ENCODE results near the gene KCNG2.

GRCh38 chr18:79802298-79802697, 4.6 kb downstream of the KCNG2 start:
- TF ChIP-seq CTCF (conservative IDR thresholded peaks at IDR 0.05; ENCODE audit: low read length), result no peak
- no peak for TF ChIP-seq EZH2phosphoT487 (IDR thresholded peaks at IDR 0.05; ENCODE audit: borderline replicate concordance)

All from Loucy (cell line).